ENCODE data around the gene PTPN1. TPM values are rescaled to one million over a fixed set of nuclear protein-coding genes. Genes with fewer than 3 reads are reported as not detected.

The PTPN1 gene
- total and polyA plus RNA-seq, 10 of the 15 experiments (the other 5 are each of a cell fraction or from before 2014, with no cell fraction given), result 15.9 to 74.7 (median 43.9) TPM

DNA sequence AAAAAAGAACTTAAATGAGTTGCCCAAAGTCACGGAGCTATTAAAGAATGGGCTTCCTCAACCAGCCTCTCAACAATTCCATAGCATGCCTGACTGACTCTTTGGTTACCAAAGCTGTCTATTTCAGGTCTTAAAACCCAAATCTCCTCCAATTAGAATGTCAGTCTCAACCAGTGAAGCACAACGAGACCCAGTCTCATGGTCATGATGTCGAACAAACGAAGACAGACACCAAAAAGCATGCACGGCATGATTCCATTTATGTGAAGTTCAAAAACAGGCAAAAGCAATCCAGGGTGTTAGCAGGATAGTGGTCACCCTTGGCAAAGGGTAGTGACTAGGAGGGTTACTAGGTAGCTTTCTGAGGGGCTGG is 16.3 kb upstream of the PTPN1 start (continued):
- TF ChIP-seq ZNF687 (IDR thresholded peaks at IDR 0.05) (peak; percentile 56; the same call in 1 of the 2 replicates), YY1 (IDR thresholded peaks at IDR 0.05; ENCODE audit: low read depth, low read length) (no peak), MTA3 (IDR thresholded peaks at IDR 0.05; ENCODE audit: borderline replicate concordance, low read length) (no peak)
- TF ChIP-seq, protein P1, sequence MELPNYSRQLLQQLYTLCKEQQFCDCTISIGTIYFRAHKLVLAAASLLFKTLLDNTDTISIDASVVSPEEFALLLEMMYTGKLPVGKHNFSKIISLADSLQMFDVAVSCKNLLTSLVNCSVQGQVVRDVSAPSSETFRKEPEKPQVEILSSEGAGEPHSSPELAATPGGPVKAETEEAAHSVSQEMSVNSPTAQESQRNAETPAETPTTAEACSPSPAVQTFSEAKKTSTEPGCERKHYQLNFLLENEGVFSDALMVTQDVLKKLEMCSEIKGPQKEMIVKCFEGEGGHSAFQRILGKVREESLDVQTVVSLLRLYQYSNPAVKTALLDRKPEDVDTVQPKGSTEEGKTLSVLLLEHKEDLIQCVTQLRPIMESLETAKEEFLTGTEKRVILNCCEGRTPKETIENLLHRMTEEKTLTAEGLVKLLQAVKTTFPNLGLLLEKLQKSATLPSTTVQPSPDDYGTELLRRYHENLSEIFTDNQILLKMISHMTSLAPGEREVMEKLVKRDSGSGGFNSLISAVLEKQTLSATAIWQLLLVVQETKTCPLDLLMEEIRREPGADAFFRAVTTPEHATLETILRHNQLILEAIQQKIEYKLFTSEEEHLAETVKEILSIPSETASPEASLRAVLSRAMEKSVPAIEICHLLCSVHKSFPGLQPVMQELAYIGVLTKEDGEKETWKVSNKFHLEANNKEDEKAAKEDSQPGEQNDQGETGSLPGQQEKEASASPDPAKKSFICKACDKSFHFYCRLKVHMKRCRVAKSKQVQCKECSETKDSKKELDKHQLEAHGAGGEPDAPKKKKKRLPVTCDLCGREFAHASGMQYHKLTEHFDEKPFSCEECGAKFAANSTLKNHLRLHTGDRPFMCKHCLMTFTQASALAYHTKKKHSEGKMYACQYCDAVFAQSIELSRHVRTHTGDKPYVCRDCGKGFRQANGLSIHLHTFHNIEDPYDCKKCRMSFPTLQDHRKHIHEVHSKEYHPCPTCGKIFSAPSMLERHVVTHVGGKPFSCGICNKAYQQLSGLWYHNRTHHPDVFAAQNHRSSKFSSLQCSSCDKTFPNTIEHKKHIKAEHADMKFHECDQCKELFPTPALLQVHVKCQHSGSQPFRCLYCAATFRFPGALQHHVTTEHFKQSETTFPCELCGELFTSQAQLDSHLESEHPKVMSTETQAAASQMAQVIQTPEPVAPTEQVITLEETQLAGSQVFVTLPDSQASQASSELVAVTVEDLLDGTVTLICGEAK (IDR thresholded peaks at IDR 0.05; ENCODE audit: borderline replicate concordance), result no peak
- TF ChIP-seq, protein P2, sequence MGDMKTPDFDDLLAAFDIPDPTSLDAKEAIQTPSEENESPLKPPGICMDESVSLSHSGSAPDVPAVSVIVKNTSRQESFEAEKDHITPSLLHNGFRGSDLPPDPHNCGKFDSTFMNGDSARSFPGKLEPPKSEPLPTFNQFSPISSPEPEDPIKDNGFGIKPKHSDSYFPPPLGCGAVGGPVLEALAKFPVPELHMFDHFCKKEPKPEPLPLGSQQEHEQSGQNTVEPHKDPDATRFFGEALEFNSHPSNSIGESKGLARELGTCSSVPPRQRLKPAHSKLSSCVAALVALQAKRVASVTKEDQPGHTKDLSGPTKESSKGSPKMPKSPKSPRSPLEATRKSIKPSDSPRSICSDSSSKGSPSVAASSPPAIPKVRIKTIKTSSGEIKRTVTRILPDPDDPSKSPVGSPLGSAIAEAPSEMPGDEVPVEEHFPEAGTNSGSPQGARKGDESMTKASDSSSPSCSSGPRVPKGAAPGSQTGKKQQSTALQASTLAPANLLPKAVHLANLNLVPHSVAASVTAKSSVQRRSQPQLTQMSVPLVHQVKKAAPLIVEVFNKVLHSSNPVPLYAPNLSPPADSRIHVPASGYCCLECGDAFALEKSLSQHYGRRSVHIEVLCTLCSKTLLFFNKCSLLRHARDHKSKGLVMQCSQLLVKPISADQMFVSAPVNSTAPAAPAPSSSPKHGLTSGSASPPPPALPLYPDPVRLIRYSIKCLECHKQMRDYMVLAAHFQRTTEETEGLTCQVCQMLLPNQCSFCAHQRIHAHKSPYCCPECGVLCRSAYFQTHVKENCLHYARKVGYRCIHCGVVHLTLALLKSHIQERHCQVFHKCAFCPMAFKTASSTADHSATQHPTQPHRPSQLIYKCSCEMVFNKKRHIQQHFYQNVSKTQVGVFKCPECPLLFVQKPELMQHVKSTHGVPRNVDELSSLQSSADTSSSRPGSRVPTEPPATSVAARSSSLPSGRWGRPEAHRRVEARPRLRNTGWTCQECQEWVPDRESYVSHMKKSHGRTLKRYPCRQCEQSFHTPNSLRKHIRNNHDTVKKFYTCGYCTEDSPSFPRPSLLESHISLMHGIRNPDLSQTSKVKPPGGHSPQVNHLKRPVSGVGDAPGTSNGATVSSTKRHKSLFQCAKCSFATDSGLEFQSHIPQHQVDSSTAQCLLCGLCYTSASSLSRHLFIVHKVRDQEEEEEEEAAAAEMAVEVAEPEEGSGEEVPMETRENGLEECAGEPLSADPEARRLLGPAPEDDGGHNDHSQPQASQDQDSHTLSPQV (IDR thresholded peaks at IDR 0.05), result no peak

All from GM12878 (cell line).